Ishikawa (cell line): Measurements from ENCODE around the gene CACNG5.

ENCODE experiments used
- CREB1 ChIP-seq: IDR thresholded peaks from 2 replicates; pipeline ENCODE4 v1.6.1; 2012; ENCODE audit warnings: low read depth
- NFIC ChIP-seq: IDR thresholded peaks from 2 replicates; pipeline ENCODE4 v1.6.1; 2012

GRCh38 chr17:66829883-66830282 lies 5.0 kb upstream of the CACNG5 start:
- TF ChIP-seq NFIC = no peak
- no peak for TF ChIP-seq CREB1
